NOMO-1 treated with DMSO at 0.1 percent for 48 hours (cell line): Measurements from ENCODE around the gene ACOT8.
A peak's percentile ranks its signal among the peaks of the same experiment; 100 is the strongest.
"Not testable (repeated sequence)": the region's sequence is repeated elsewhere in the genome, so short reads cannot be mapped to it uniquely, and the experiment has no call there.

ENCODE experiments used
- DNase-seq: peaks from one replicate; lab custom pipeline; 2025; ENCODE audit not compliant: unreplicated experiment; lab: John Stamatoyannopoulos, UW

Gene ACOT8

DNA sequence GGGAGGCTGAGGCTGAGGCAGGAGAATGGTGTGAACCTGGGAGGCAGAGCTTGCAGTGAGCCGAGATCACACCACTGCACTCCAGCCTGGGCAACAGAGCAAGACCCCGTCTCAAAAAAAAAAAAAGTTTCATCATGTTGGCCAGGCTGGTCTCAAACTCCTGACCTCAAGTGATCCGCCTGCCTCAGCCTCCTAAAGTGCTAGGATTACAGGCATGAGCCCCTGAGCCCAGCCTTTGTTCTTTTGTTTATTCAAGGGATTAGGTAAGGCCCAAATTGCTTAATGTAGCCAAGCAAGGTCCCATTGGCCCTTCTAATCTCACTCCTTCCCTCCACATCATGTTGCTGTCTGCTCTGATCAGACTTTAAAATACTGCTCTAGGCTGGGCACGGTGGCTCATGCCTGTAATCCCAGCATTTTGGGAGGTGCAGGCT, 27.5 kb downstream of the ACOT8 start:
- not testable (repeated sequence) for DNase-seq

- no peak for DNase-seq
Measured at GRCh38 chr20:45828589-45828988, 28.6 kb downstream of the ACOT8 start.

- no peak for DNase-seq
Measured at GRCh38 chr20:45827712-45828111, 29.5 kb downstream of the ACOT8 start.

DNA sequence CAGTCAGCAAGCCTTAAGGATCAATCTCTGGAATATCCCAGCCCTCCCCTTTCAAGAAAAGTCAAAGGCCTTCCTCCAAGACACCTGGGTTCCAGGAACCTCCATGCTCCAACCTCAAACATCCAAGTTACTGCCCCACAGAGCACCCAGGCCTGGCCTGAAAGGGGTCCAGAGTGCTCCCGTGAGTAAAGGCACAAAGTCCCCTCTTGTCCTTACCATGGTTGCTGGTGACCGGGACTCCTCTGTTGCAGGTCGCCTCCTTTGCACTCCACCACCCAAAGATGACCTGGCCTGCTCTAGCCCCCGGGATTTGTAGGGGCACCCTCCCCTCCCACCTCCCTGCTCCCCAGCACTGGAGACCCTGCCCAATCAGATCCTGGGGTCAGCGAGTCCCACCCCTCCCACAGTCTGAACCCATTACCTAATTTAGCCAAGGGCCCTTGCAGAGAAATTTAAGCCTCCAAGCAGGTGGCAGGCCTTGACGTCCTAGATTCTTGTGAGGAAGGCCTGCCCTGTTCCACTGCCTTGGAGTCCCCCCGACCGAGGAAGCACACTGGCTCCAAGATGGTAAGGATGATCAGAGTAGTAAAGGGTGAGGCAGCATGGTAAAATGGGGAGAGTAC, 30.1 kb downstream of the ACOT8 start, which contains the start of gene TNNC2:
Gene TNNC2, minus strand, starts transcription at position 283 of the 623 bp plus-strand sequence. Its CDS starts 64 bp downstream, at position 219.
- DNase-seq, result no peak

GRCh38 chr20:45826381-45827019, 30.7 kb downstream of the ACOT8 start:
- DNase-seq, result no peak

GRCh38 chr20:45823949-45824835, 33.0 kb downstream of the ACOT8 start:
- peak; percentile 48 for DNase-seq

GRCh38 chr20:45822857-45823256, 34.3 kb downstream of the ACOT8 start:
- no peak for DNase-seq

DNA sequence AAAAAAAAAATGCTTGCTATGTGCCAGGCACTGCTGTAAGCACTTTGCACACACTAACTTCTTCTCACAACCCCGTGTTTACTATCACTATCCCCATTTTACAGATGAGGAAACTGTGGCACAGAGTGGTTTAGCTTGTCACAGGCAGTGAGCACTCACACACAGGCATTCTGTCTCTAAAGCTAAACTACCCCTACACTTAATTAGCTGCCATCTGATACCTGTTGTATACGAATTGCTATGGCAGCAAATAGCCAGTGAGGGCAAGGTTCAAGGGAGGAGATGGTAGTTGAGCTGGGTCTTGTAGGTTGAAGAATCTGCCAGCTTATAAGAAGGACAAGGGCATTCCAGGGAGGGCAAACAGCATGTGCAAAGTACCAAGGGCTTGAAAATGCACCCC, 35.2 kb downstream of the ACOT8 start:
- DNase-seq, result no peak

DNA sequence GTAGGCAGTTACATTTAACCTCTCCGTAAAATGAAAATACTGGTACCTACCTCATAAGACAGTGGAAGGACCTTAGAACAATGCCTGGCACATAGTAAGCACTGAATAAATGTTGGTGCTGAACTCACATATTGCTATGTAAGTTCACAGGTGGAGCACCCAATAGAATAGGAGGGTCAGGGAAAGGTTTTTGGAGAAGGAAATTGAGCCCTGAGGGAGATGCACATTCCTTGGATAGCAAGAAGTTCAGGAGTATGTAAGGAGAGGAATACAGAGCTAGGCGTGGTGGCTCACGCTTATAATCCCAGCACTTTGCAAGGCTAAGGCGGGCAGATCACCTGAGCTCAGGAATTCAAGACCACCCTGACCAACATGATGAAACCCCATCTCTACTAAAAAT, 37.7 kb downstream of the ACOT8 start:
- no peak for DNase-seq

DNA sequence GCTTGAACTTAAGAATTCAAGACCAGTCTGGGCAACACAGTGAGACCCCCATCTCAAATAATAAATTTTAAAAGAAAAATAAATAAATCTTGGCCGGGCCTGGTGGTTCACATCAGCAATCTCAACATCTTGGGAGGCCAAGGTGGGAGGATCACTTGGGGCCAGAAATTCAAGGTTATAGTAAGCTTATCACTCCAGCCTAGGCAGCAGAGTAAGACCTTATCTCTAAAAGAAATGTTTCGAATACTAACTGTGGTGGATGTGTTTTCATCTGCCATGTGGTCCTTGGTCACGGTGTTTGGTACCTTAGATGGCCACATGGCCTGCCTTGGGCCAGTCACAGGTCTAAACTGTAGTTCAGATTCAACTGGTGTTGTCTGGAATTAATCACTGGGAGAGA, 39.0 kb downstream of the ACOT8 start:
- DNase-seq, result no peak

GRCh38 chr20:45817376-45818194, 39.6 kb downstream of the ACOT8 start:
- no peak for DNase-seq

DNA sequence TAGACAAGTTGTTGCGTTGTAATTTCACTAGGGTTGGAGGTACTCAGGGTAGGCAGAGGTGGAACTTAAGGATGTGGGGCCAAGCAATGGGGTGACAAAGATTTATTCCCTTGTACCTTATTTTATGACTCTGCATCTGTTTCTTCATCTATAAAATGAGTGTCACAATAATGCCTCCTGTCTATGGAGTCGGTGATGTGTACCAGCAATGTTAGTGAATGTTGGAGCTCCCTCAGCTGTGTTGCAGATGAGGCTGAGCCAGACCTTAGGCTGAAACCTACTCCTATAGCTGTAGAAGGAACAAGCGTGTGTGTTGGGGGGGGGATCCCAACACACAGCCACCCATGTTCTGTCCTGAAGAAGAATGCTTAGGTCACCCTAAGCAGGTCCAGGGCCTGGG, 40.2 kb downstream of the ACOT8 start:
- DNase-seq, result no peak

- no peak for DNase-seq
Measured at GRCh38 chr20:45814314-45814713, 42.9 kb downstream of the ACOT8 start.

GRCh38 chr20:45813489-45813888, 43.7 kb downstream of the ACOT8 start:
- no peak for DNase-seq

DNA sequence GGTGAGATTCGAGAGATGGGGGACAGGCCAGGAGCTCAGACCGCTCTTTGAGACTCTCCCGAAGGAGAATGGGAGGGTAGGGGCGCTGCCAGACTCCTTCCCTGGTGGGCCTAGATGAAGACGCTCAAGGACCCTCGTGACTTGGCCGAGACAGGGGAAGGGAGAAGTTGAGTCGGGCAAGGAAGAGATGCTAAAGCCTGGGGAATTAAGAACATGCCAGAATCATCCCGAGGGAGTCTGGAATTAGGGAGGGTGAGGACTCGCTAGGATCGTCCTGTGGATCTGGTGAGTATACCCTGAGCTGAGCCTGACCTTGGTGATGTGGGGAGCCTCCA, 44.2 kb downstream of the ACOT8 start:
- DNase-seq, result no peak

GRCh38 chr20:45812157-45813005, 44.8 kb downstream of the ACOT8 start, which contains the start of gene UBE2C:
UBE2C (plus strand) TSS chr20:45812644; CDS start chr20:45812696, 52 bp downstream.
- DNase-seq, result peak; percentile 89

DNA sequence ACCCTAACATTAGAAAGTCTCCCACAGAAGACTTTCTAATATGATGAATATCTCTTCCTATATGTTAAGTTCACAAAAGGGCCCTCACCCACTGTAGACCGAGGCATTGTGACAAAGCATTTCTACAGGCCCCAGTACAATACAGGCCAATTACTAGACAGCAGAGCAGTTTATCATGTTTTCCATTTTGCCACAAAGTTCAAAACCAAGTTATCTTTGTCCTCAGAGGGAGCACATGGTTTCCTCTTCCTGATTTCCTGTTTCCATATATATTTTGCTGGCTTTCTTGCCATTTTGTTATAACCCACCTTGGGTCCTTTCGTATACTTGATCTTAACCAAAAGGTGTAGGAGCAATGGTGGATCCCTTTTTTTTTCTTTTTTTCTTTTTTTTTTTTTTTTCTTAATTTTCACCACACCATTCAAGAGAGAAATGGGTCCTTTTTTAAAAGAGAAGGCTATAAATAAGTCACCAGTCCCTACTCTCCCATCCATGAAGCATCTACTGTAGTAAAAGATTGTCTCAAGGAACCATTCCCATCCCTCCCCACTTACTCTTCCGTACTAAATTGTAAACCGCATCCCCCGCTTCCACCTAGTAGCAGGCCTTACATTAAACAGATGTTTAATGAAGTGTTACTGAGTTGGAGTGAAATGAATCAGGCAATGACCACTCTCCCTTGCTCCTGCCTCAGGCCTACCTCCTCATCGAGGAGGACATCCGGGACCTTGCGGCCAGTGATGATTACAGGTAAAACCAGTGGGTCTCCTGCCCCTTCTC, 46.8 kb downstream of the ACOT8 start:
- no peak for DNase-seq

DNA sequence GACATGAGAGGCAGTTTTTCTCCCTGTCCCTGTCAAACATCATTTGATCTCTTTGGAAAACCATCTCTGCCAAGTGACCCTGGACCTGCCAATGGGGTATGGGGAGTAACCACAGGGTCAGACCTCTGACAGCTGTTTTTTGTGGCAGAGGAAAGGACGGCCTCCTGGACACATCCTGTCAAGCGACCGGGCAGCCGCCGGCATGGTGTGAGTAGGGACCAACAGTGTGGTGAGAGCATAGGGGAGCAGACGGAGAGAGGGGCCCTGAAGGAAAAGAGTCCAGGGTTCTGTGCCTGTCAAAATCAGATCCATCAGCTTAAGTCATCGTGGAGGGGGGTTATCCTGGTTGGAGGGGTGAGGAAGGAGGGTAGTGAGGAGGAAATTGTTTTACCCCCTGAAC, 55.3 kb downstream of the ACOT8 start:
- no peak for DNase-seq

- peak; percentile 47 for DNase-seq
Measured at GRCh38 chr20:45798935-45799642, 58.1 kb downstream of the ACOT8 start.
